OCI-LY7 (cell line): Measurements from ENCODE around the gene TMEM214. TPM values are rescaled to one million over a fixed set of nuclear protein-coding genes. Genes with fewer than 3 reads are reported as not detected.

Source experiments
- BruUV-seq: library from RNA; stranded (reverse); fragments of 400-500 nt; replicated peaks from 2 replicates; lab custom pipeline; 2021; lab: Mats Ljungman, UMichigan
- CTCF ChIA-PET: fragments of 300-600 bp; sonication (Branson Sonifier 250); formaldehyde crosslinking; loops from one replicate; lab custom pipeline; 2022; ENCODE audit warnings: antibody characterized with exemption; ENCODE audit not compliant: unreplicated experiment; lab: Charles Lee
- POLR2A ChIA-PET: fragments of 300-600 bp; sonication (Branson Sonifier 250); formaldehyde crosslinking; loops from one replicate; lab custom pipeline; 2022; ENCODE audit warnings: antibody characterized with exemption; lab: Charles Lee
- DNase-seq: peaks from one replicate; pipeline ENCODE4 v3.0.0-alpha.2; 2015; ENCODE audit warnings: low spot score
- H2AFZ ChIP-seq: fragments of 200-600 bp; sonication (generic), shearing (Covaris generic); 2 replicates; pipeline ENCODE4 v1.6.1; 2014; ENCODE audit warnings: mild to moderate bottlenecking, antibody characterized with exemption, low read length, moderate library complexity
- H3K27ac ChIP-seq: fragments of 200-600 bp; sonication (generic); 2 replicates; pipeline ENCODE4 v1.5.1; 2014; ENCODE audit warnings: mixed run types, low read depth, mild to moderate bottlenecking, moderate library complexity, low read length, inconsistent platforms; ENCODE audit not compliant: poor library complexity, severe bottlenecking
- H3K36me3 ChIP-seq: fragments of 200-600 bp; sonication (generic); 2 replicates; pipeline ENCODE4 v1.6.1; 2014; ENCODE audit warnings: mild to moderate bottlenecking, antibody characterized with exemption, low read length, moderate library complexity, mixed read lengths; ENCODE audit not compliant: insufficient read depth
- H3K4me1 ChIP-seq: fragments of 200-600 bp; sonication (generic); 2 replicates; pipeline ENCODE4 v1.5.1; 2014; ENCODE audit warnings: mild to moderate bottlenecking, low read length; ENCODE audit not compliant: insufficient read depth, poor library complexity, severe bottlenecking
- H3K4me2 ChIP-seq: fragments of 200-600 bp; sonication (generic); 2 replicates; pipeline ENCODE4 v1.6.1; 2014; ENCODE audit warnings: mild to moderate bottlenecking, low read length
- H3K4me3 ChIP-seq: fragments of 200-600 bp; sonication (generic); 2 replicates; pipeline ENCODE4 v1.5.1; 2014; ENCODE audit warnings: mild to moderate bottlenecking, low read depth, low read length; ENCODE audit not compliant: poor library complexity, severe bottlenecking
- H3K79me2 ChIP-seq: fragments of 200-600 bp; sonication (generic); 2 replicates; pipeline ENCODE4 v1.6.1; 2016; ENCODE audit warnings: low read depth, mild to moderate bottlenecking, low read length, moderate library complexity, mixed read lengths; ENCODE audit not compliant: insufficient read depth
- H3K9me2 ChIP-seq: fragments of 200-600 bp; sonication (generic); 2 replicates; pipeline ENCODE4 v1.6.1; 2016; ENCODE audit warnings: mild to moderate bottlenecking, low read length, mixed read lengths; ENCODE audit not compliant: insufficient read depth
- H3K9me3 ChIP-seq: fragments of 200-600 bp; sonication (generic); 2 replicates; pipeline ENCODE4 v1.6.1; 2014; ENCODE audit warnings: mild to moderate bottlenecking, mixed run types, low read length, mixed read lengths
- H4K20me1 ChIP-seq: fragments of 200-600 bp; sonication (generic); 2 replicates; pipeline ENCODE4 v1.6.1; 2014; ENCODE audit warnings: mild to moderate bottlenecking, antibody characterized with exemption, low read length, moderate library complexity, mixed read lengths; ENCODE audit not compliant: insufficient read depth
- CTCF ChIP-seq: fragments of 200-600 bp; sonication (generic); conservative IDR thresholded peaks from 2 replicates; pipeline ENCODE4 v1.5.1; 2014; ENCODE audit warnings: mild to moderate bottlenecking, antibody characterized with exemption, low read length, moderate library complexity, mixed read lengths
- EZH2phosphoT487 ChIP-seq: fragments of 200-600 bp; sonication (generic); IDR thresholded peaks from 2 replicates; pipeline ENCODE4 v1.6.1; 2018; ENCODE audit warnings: low read depth, borderline replicate concordance, mild to moderate bottlenecking, mixed run types, antibody characterized with exemption, low read length, moderate library complexity, mixed read lengths
- intact Hi-C: fragments of 100-400 bp; cut with micrococcal nuclease; formaldehyde crosslinking; loops from one replicate; pipeline ENCODE4 v1.10.0; 2022; ENCODE audit not compliant: unreplicated experiment
- total RNA-seq, 2 experiments: library from RNA; depleted of rRNA in 1 of 2; stranded (reverse); fragments of >200 nt in 1 of 2; shearing (Covaris generic) in 1 of 2; gene quantifications; 2 replicates each; pipeline ENCODE4 v1.2.3, GENCODE V29; 2014 to 2022

Gene TMEM214
- total RNA-seq, 2 experiments from 2014 or later: 32.0 to 78.6 TPM

- H2AFZ ChIP-seq: no peak overlapping the region
- intact Hi-C loops: no loop called here
- no peak for DNase-seq
- H4K20me1 ChIP-seq: no peaks in the 10 kb centered on the region
- no peak for TF ChIP-seq CTCF
- no peak for TF ChIP-seq EZH2phosphoT487
- no peak overlapping the region for H3K4me3 ChIP-seq
- peaks cover 58% of the 10 kb centered on the region for H3K4me1 ChIP-seq
- H3K4me2 ChIP-seq: no peak overlapping the region
- BruUV-seq: no TSS peak
- ChIA-PET CTCF (no interaction called here), POLR2A (interaction anchor here (0.6 kb wide), 1 partner anchor 91 kb away, joined by 3 read pairs; no protein-coding TSS in a partner anchor)
- no peaks in the 10 kb centered on the region for H3K36me3 ChIP-seq
- no peak overlapping the region for H3K27ac ChIP-seq
- no peaks in the 10 kb centered on the region for H3K9me2 ChIP-seq
- H3K79me2 ChIP-seq: no peaks in the 10 kb centered on the region
- no peaks in the 10 kb centered on the region for H3K9me3 ChIP-seq
These were observed 46.7 kb downstream of the TMEM214 start for GRCh38 chr2:27079233-27080139.

GRCh38 chr2:27080140-27080469 lies 47.3 kb downstream of the TMEM214 start:
- Histone ChIP-seq H3K4me3 (no peak overlapping the region), H3K79me2 (no peaks in the 10 kb centered on the region), H3K9me3 (no peaks in the 10 kb centered on the region), H3K4me1 (peaks cover 52% of the 10 kb centered on the region), H2AFZ (no peak overlapping the region), H3K9me2 (no peaks in the 10 kb centered on the region), H3K27ac (no peak overlapping the region), H3K36me3 (no peaks in the 10 kb centered on the region), H3K4me2 (no peak overlapping the region), H4K20me1 (no peaks in the 10 kb centered on the region)
- BruUV-seq: no TSS peak
- ChIA-PET CTCF (no interaction called here), POLR2A (interaction anchor here (0.6 kb wide), 1 partner anchor 90 kb away, joined by 3 read pairs; no protein-coding TSS in a partner anchor)
- DNase-seq: no peak
- intact Hi-C loops: no loop called here
- TF ChIP-seq CTCF (no peak), EZH2phosphoT487 (no peak)

- Histone ChIP-seq H2AFZ (peak overlapping the region; percentile 43; the same call in 1 of the 2 replicates), H3K9me3 (no peaks in the 10 kb centered on the region), H3K79me2 (no peaks in the 10 kb centered on the region), H3K4me3 (no peak overlapping the region), H3K4me2 (peak overlapping the region; percentile 66), H3K36me3 (no peaks in the 10 kb centered on the region), H3K9me2 (no peaks in the 10 kb centered on the region), H3K27ac (peak overlapping the region; percentile 31), H3K4me1 (peaks cover 51% of the 10 kb centered on the region), H4K20me1 (no peaks in the 10 kb centered on the region)
- no peak for DNase-seq
- ChIA-PET POLR2A (interaction anchor here (0.6 kb wide), 1 partner anchor 96 kb away, joined by 5 read pairs; no protein-coding TSS in a partner anchor), CTCF (interaction anchor here (1.0 kb wide), 1 partner anchor 201 kb away, joined by 3 read pairs; no protein-coding TSS in a partner anchor)
- intact Hi-C loops: no loop called here
- no TSS peak for BruUV-seq
- TF ChIP-seq EZH2phosphoT487 (no peak), CTCF (no peak)
These were observed 47.8 kb downstream of the TMEM214 start for GRCh38 chr2:27080603-27080936.
